Suprapubic skin (tissue), 4 donors: ENCODE results near the gene TGFBR1.

Source experiments
- EP300 ChIP-seq: sonication (generic); formaldehyde crosslinking; IDR thresholded peaks from one replicate; pipeline ENCODE4 v1.6.1; 2017; ENCODE audit warnings: antibody characterized with exemption
- POLR2A ChIP-seq, 2 donors: fragments of 450-650 bp; IDR thresholded peaks; one replicate each; pipeline ENCODE4 v1.6.1; 2017; ENCODE audit warnings: antibody characterized with exemption in 2 of 2, mild to moderate bottlenecking in 2 of 2, moderate library complexity in 2 of 2
- POLR2AphosphoS5 ChIP-seq, 3 donors: sonication (generic); formaldehyde crosslinking; IDR thresholded peaks; one replicate each; pipeline ENCODE4 v1.6.1; 2017; ENCODE audit warnings: antibody characterized with exemption in 3 of 3
- TF ChIP-seq, protein P1 (sequence below), 2 donors: fragments of 200-600 bp in 1 of 2; fragments of 450-650 bp in 1 of 2; sonication (generic) in 1 of 2; IDR thresholded peaks; one replicate each; pipeline ENCODE4 v1.5.1; 2016 to 2019; ENCODE audit warnings: antibody characterized with exemption in 2 of 2, mild to moderate bottlenecking in 1 of 2, moderate library complexity in 1 of 2

DNA sequence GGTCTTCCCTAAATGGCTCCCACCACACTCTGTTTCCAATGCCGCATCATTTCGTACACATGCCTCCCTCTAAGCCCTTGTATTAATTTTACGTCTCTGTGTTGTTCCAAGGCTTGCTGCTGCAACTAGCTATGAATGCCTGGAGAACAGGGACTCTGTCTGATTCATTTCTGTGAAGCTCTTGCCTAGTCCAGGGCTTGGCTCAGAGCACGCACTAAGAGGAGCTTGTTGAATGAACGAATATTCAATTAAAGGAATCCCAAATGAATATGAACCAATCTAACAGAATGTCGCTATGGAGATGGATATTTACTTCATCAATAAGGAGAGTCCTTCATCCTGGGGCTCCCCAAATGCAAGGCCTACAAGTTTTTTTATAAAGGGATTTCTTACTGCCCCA lies 55.3 kb downstream of the TGFBR1 start:
- TF ChIP-seq POLR2AphosphoS5 (IDR thresholded peaks at IDR 0.05) (no peak), POLR2A (IDR thresholded peaks at IDR 0.05) (no peak), EP300 (no peak)
- TF ChIP-seq, protein P1, sequence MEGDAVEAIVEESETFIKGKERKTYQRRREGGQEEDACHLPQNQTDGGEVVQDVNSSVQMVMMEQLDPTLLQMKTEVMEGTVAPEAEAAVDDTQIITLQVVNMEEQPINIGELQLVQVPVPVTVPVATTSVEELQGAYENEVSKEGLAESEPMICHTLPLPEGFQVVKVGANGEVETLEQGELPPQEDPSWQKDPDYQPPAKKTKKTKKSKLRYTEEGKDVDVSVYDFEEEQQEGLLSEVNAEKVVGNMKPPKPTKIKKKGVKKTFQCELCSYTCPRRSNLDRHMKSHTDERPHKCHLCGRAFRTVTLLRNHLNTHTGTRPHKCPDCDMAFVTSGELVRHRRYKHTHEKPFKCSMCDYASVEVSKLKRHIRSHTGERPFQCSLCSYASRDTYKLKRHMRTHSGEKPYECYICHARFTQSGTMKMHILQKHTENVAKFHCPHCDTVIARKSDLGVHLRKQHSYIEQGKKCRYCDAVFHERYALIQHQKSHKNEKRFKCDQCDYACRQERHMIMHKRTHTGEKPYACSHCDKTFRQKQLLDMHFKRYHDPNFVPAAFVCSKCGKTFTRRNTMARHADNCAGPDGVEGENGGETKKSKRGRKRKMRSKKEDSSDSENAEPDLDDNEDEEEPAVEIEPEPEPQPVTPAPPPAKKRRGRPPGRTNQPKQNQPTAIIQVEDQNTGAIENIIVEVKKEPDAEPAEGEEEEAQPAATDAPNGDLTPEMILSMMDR (IDR thresholded peaks at IDR 0.05) = no peak
